Measurements from ENCODE around the gene RAB11FIP5. TPM values are rescaled to one million over a fixed set of nuclear protein-coding genes. Genes with fewer than 3 reads are reported as not detected.

Gene RAB11FIP5
- total RNA-seq, 1 experiment from 2014 or later, result 43.8 TPM

- Histone ChIP-seq H3K9me3 (no peaks in the 10 kb centered on the region), H3K36me3 (peaks cover 21% of the 10 kb centered on the region), H3K27me3 (no peaks in the 10 kb centered on the region), H3K4me3 (no peak overlapping the region)
- DNase-seq, result no peak
Observed at GRCh38 chr2:73080321-73081131, 32.2 kb downstream of the RAB11FIP5 start.

GRCh38 chr2:73079636-73080035, 33.1 kb downstream of the RAB11FIP5 start:
- H3K27me3 ChIP-seq, result no peaks in the 10 kb centered on the region
- peaks cover 17% of the 10 kb centered on the region for H3K36me3 ChIP-seq
- DNase-seq, result no peak
- H3K4me3 ChIP-seq, result no peak overlapping the region
- H3K9me3 ChIP-seq, result no peaks in the 10 kb centered on the region

- Histone ChIP-seq H3K9me3 (no peaks in the 10 kb centered on the region), H3K4me3 (no peak overlapping the region), H3K36me3 (peaks cover 9% of the 10 kb centered on the region), H3K27me3 (no peaks in the 10 kb centered on the region)
- DNase-seq, result no peak
Observed at GRCh38 chr2:73078457-73079411, 34.0 kb downstream of the RAB11FIP5 start.

GRCh38 chr2:73077424-73077795, 35.3 kb downstream of the RAB11FIP5 start:
- H3K36me3 ChIP-seq, result peaks cover 9% of the 10 kb centered on the region
- no peaks in the 10 kb centered on the region for H3K27me3 ChIP-seq
- H3K4me3 ChIP-seq, result no peak overlapping the region
- H3K9me3 ChIP-seq, result no peaks in the 10 kb centered on the region
- DNase-seq, result no peak

DNA sequence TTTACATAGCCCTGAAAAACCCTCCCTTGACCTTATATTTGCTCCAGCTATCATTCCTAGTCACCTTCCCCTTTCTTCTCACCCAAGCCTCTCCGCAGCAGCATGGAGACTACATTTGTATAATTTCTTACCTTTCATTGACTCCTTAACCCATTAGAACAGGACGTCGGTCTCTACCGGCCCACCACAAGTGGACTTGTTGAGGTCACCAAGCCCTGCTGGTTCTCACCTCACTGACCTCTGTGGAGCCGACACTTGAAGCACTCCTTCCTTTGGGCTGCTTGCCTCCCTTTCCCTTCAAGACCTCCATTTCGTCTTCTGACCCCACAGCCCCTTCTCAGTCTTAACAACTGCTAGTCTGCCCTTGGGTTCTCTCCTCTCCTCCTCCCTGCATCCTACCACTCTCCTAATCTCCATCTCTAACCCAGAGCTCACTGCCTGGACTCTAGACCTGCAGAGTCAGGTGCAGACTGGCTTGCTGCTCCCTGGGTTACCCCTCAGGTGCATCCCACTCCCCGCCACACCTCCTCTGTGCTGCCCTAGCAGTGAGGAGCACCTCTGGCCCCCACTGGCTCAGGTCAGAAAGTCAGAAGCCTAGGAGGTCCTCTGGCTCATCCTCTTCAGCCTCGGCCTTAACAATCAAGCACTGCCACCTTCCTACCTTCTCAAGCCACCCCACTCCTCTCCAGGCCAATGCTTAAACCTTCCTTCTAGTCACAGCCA, 35.9 kb downstream of the RAB11FIP5 start:
- H3K9me3 ChIP-seq, result no peaks in the 10 kb centered on the region
- peaks cover 9% of the 10 kb centered on the region for H3K36me3 ChIP-seq
- no peak for DNase-seq
- H3K4me3 ChIP-seq, result no peak overlapping the region
- no peaks in the 10 kb centered on the region for H3K27me3 ChIP-seq

- DNase-seq, result peak; percentile 37
- H3K36me3 ChIP-seq, result peaks cover 9% of the 10 kb centered on the region
Observed at GRCh38 chr2:73075477-73076373, 37.0 kb downstream of the RAB11FIP5 start.

GRCh38 chr2:73074110-73075069, 38.4 kb downstream of the RAB11FIP5 start:
- no peak for DNase-seq
- H3K27me3 ChIP-seq, result no peaks in the 10 kb centered on the region

More at GRCh38 chr2:73075477-73076373, 37.0 kb downstream of the RAB11FIP5 start:
- H3K4me3 ChIP-seq, result no peak overlapping the region
- no peaks in the 10 kb centered on the region for H3K9me3 ChIP-seq
- no peaks in the 10 kb centered on the region for H3K27me3 ChIP-seq

DNA sequence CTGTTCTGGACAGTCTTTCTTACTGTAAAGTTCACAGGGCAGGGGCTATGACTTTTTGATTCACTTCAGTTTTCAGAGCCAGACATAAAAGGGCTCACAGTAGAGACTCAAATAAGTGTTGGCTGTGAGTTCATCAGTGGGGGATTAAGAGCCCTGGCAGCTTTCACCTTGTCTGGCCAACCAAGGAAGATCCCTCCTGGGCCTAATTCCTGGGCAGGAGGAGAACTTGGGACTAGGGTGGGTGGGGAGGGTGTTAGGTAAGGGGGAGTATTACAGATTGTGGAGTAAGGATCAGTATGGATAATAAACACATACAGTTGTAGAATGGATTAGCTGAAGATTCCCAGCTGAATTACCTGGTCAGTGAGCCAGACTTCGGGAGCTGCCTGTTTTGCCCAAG, 40.3 kb downstream of the RAB11FIP5 start:
- Histone ChIP-seq H3K9me3 (no peaks in the 10 kb centered on the region), H3K36me3 (peaks cover 2% of the 10 kb centered on the region), H3K27me3 (no peaks in the 10 kb centered on the region), H3K4me3 (no peak overlapping the region)
- DNase-seq, result no peak

More at GRCh38 chr2:73074110-73075069, 38.4 kb downstream of the RAB11FIP5 start:
- Histone ChIP-seq H3K36me3 (peaks cover 5% of the 10 kb centered on the region), H3K9me3 (no peaks in the 10 kb centered on the region), H3K4me3 (no peak overlapping the region)

DNA sequence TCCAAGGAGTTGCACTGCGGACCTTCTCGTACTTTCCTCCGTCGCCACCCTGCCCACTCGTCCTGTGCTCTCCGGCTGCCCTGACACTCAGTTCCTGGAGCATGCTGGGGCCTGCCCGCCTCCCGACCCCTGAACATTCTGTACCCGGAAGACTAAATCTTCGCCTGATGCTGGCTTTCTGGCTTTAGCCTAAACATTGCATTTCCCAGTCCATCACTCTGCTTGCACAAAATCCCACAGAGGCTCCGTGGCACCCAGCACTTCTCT, 40.7 kb downstream of the RAB11FIP5 start:
- Histone ChIP-seq H3K27me3 (no peaks in the 10 kb centered on the region), H3K4me3 (peak overlapping the region; percentile 72), H3K9me3 (no peaks in the 10 kb centered on the region), H3K36me3 (no peaks in the 10 kb centered on the region; the same call in 1 of the 2 replicates)
- no peak for DNase-seq

GRCh38 chr2:73071360-73072128, 41.2 kb downstream of the RAB11FIP5 start, which contains the start of gene SFXN5:
TSS of gene SFXN5 (minus strand) at chr2:73071712. CDS start at chr2:73071705, 7 bp downstream.
- Histone ChIP-seq H3K9me3 (no peaks in the 10 kb centered on the region), H3K27me3 (no peaks in the 10 kb centered on the region), H3K36me3 (no peaks in the 10 kb centered on the region; the same call in 1 of the 2 replicates), H3K4me3 (peak within 1 kb of the TSS; percentile 72)
- DNase-seq, result peak; percentile 96

DNA sequence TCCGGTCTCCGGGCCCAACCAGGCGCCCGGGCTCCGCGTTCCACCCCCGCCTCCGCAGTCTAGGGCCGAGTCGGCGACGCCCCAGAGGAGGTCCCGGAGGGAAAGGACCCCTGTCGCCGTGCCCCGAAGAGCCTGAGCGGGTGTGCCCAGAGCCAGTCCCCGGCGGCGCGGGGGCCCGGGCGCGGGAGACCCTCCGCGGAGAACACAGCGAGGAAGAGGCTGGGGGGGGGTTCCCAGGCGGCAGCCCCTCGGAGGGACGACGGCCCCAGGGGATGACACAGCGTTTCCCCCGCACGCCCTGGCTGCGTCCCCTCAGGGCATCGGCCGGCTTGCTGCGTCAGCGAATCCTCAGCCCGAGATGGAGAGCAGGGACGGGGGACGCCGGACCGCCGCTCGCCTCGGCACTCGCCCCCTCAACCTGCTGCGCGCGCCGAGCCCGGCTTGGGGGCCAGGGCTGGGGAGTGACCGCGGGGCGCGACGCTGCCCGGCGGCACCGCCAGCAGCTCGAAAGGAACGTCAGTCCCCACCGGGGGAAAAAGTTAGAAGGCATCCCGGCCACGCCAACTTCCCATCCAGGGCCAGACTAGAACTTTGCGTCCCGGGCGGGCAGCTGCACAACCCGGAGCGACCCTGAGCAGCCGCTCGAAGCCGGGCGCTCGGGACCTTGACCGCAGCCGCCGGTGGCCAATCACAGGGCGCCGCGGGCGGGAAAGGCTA, 41.9 kb downstream of the RAB11FIP5 start:
- DNase-seq, result peak; percentile 29

DNA sequence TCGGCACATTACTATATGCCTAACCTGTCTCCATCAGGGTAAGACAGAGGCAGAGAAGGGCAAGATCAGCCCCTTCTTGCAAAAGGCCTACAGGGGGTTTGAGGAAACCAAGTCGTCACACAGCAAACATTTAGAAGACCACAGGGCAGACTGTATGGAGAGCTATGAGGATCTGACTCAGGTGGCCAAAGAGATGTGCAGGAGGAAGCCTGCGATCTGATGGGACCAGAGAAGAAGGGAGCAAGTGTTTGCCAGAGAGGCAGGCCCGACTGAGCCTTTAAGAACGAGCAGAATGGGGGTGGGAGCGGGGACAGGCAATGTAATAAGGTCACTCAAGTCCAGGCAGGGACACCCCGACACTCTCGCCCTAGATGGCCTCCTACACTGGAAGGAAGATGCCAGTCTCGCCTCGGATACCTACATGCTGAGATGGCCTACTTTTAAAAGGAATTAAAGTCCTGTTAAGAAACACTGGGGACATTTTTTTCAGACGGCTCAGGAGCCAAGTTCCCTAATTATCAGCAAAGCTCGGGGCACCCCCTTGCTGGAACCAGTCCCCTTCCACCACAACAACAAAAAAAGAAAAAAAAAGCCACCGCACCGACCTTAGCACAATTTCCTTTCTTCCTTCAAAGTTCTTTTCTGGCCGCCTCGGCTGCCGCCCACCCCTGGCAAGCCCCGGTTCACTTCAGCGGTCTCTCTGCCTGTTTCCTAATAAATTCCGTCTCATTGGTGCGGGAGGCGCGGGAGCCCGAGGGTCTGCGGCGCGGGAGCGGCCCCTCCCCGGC, 42.7 kb downstream of the RAB11FIP5 start:
- peak overlapping the region; percentile 72 for H3K4me3 ChIP-seq
- peaks cover 2% of the 10 kb centered on the region; the same call in 1 of the 2 replicates for H3K36me3 ChIP-seq
- H3K27me3 ChIP-seq, result no peaks in the 10 kb centered on the region
- H3K9me3 ChIP-seq, result no peaks in the 10 kb centered on the region
- no peak for DNase-seq

More for the DNA sequence above, 41.9 kb downstream of the RAB11FIP5 start:
- H3K9me3 ChIP-seq, result no peaks in the 10 kb centered on the region
- no peaks in the 10 kb centered on the region for H3K27me3 ChIP-seq
- peak overlapping the region; percentile 72 for H3K4me3 ChIP-seq
- no peaks in the 10 kb centered on the region; the same call in 1 of the 2 replicates for H3K36me3 ChIP-seq

Data from MG63 (cell line).